NT2/D1 (cell line): ENCODE measurements around the gene ZAR1L.

ENCODE experiments used
- SUZ12 ChIP-seq: IDR thresholded peaks from 2 replicates; pipeline ENCODE4 v1.6.1; 2011; ENCODE audit not compliant: insufficient read length, insufficient read depth; ENCODE audit errors: extremely low read depth
- YY1 ChIP-seq: IDR thresholded peaks from 2 replicates; pipeline ENCODE4 v1.6.1; 2011; ENCODE audit not compliant: insufficient read length, insufficient read depth
- ZNF274 ChIP-seq: IDR thresholded peaks from 2 replicates; pipeline ENCODE4 v1.6.1; 2011; ENCODE audit warnings: mild to moderate bottlenecking, low read depth, low read length

DNA sequence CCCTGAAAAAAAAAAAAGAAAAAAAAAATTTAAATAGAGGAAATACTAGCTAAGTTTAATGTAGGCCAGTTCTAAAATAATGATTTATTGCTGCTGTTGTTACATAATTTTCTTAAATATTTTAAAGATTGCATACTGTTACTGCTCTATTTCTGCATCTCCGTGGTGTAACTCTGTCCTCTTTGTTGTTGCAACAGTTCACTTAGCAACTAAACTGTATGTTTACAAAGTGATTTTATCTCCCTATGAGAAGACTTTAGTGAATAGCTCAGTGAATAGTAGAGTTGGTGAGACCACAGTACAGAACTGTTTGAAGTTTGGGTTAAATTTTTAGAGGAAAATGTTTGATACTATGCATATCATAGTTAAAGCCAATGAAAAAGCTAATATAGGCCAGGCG is 19.5 kb upstream of the ZAR1L start:
- TF ChIP-seq SUZ12: no peak
- no peak for TF ChIP-seq YY1
- no peak for TF ChIP-seq ZNF274
